NCI-H1092 treated with DMSO at 0.1 percent for 48 hours (cell line): ENCODE results near the gene RPIA.
"Not testable (repeated sequence)": the region's sequence is repeated elsewhere in the genome, so short reads cannot be mapped to it uniquely, and the experiment has no call there.

Experiments
- DNase-seq: peaks from one replicate; lab custom pipeline; 2025; lab: John Stamatoyannopoulos, UW

Gene RPIA

GRCh38 chr2:88735853-88736252 is 44.4 kb downstream of the RPIA start:
- no peak for DNase-seq

- no peak for DNase-seq
Observed at GRCh38 chr2:88736437-88736836, 45.0 kb downstream of the RPIA start.

GRCh38 chr2:88737385-88737784 is 45.9 kb downstream of the RPIA start:
- no peak for DNase-seq

GRCh38 chr2:88738271-88738670 is 46.8 kb downstream of the RPIA start:
- DNase-seq, result no peak

- DNase-seq, result peak; percentile 50
Observed at GRCh38 chr2:88739985-88740600, 48.6 kb downstream of the RPIA start.

GRCh38 chr2:88746929-88747490 is 55.5 kb downstream of the RPIA start:
- no peak for DNase-seq

GRCh38 chr2:88747990-88748389 is 56.5 kb downstream of the RPIA start:
- no peak for DNase-seq

- DNase-seq, result no peak
Observed at GRCh38 chr2:88751768-88752167, 60.3 kb downstream of the RPIA start.

GRCh38 chr2:88753833-88754584 is 62.5 kb downstream of the RPIA start:
- DNase-seq, result peak; percentile 44

- DNase-seq, result peak; percentile 55
Observed at GRCh38 chr2:88754585-88755320, 63.3 kb downstream of the RPIA start.

- DNase-seq, result no peak
Observed at GRCh38 chr2:88755836-88756235, 64.4 kb downstream of the RPIA start.

- DNase-seq, result no peak
Observed at GRCh38 chr2:88757025-88757424, 65.6 kb downstream of the RPIA start.

- not testable (repeated sequence) for DNase-seq
Observed at GRCh38 chr2:88758702-88759101, 67.2 kb downstream of the RPIA start.

GRCh38 chr2:88760819-88761598 is 69.5 kb downstream of the RPIA start:
- no peak for DNase-seq

- DNase-seq, result no peak
Observed at GRCh38 chr2:88764141-88764849, 72.8 kb downstream of the RPIA start.

GRCh38 chr2:88764850-88765153 is 73.3 kb downstream of the RPIA start:
- no peak for DNase-seq

GRCh38 chr2:88765154-88765888 is 73.8 kb downstream of the RPIA start:
- DNase-seq, result peak; percentile 59

- not testable (repeated sequence) for DNase-seq
Observed at GRCh38 chr2:88765889-88766481, 74.5 kb downstream of the RPIA start.

- DNase-seq, result no peak
Observed at GRCh38 chr2:88770016-88770415, 78.5 kb downstream of the RPIA start.
